Stimulated activated CD8-positive, alpha-beta memory T cell treated with anti-CD3 and anti-CD28 coated beads, Interleukin-12 subunit alpha, Interleukin-12 subunit beta, amount 100 ng/mL, for 24 hours (primary cell): ENCODE results near the gene CYB561D1.

Source experiments
- DNase-seq: peaks from one replicate; pipeline ENCODE4 v3.0.0-alpha.2; 2020; ENCODE audit errors: extremely low read depth

Gene CYB561D1

DNA sequence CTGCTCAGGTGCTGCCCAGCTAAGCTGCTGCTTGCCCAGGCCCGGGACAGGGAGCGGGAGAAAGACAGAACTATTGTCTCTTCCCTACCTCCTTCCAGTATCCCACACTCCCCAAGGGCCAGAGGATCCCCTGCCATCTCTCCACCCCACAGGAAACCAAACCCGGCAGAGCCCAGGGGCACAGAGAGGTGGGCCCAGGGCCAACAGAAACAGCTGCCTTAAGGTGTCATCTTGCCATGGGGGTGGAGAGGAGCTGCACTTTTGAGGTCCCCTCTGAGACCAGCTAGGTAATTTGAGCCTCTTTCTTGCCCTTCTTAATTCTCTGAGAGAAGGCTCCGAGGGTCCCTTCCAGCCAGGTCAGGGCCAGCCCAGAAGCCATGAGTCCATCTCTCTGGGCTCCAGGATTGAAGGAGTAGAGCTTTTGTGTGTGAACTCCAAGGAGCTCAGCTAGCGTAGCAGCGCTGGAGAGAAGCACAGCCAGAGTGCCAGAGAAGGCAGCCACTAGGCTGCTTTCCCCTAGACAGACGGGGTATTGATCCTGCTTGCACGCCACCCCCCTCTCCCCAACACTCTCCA is 36.1 kb downstream of the CYB561D1 start:
- no peak for DNase-seq

DNA sequence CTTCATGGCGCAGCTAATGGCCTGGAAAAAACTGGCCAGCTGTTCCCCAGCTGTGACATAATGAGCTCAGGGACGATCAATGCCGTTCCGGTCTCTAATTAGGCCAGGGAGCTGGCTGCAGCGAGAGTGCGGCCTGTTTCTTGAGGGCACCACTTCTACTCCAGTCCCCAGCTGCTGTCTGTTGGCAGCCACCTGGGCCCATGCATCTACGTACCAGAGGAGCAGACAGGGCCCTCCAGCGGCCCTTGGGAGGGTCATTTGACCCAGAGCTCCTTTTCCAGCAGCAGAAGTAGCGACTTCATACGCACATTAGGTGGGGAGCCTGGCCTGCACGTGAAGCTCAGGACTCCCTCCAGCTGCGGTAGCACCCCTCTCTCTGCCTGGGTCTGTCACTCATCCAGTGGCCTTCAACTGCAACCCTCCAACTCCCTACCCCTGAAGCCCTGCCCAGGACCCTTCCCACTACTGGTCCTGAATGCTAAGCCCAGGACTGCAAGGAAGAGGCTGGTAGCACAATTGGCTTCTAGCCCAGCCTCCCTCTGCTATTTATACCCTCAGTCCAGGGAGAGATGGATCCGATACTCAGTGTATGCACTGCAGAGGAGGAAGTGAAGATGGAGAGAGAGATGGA is 36.7 kb downstream of the CYB561D1 start:
- DNase-seq = no peak

DNA sequence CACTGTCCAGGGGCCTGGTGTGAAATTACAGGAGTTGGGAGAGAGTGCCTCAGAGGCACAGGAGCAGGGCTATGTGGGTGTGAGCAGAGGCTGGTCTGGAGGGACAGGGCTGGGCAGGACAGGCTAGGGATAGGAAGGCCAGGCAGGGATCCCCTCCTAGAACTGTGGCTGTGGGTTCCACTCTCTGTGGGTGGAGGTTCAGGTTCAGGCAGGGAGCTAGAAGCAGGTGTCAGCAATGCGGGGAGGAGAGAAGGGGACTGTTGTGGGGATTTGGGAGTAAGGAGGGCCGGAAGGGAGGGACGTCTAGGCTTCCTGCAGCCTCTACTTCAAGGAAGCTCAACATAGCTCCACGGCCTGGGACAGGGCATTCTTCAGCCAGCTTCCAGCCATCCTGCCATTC is 37.5 kb downstream of the CYB561D1 start:
- no peak for DNase-seq

- DNase-seq = no peak
Observed at GRCh38 chr1:109531826-109532364, 38.0 kb downstream of the CYB561D1 start.

GRCh38 chr1:109532365-109533136 is 38.7 kb downstream of the CYB561D1 start:
- peak; percentile 70 for DNase-seq

GRCh38 chr1:109534307-109534858 is 40.5 kb downstream of the CYB561D1 start:
- DNase-seq = no peak

DNA sequence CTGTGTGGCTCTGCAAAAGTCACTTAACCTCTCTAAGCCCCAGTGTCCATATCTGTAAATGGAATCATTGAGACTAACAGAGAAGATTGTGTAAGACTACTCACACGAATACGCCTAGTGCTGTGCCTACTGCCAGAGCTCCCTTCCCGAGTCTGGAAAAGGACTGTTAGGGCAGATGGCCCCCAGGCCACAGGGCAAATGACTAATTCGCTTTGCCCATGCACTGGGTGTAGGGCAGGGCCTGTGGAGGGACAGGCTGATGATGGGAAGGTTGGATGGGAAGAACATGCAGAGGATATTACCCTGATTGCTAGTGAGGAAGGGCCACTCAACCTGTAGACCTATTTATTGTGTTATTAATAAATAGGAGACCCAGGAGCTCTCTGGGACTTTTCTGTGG is 41.6 kb downstream of the CYB561D1 start:
- DNase-seq = no peak

GRCh38 chr1:109535971-109536491 is 42.1 kb downstream of the CYB561D1 start:
- DNase-seq = no peak

DNA sequence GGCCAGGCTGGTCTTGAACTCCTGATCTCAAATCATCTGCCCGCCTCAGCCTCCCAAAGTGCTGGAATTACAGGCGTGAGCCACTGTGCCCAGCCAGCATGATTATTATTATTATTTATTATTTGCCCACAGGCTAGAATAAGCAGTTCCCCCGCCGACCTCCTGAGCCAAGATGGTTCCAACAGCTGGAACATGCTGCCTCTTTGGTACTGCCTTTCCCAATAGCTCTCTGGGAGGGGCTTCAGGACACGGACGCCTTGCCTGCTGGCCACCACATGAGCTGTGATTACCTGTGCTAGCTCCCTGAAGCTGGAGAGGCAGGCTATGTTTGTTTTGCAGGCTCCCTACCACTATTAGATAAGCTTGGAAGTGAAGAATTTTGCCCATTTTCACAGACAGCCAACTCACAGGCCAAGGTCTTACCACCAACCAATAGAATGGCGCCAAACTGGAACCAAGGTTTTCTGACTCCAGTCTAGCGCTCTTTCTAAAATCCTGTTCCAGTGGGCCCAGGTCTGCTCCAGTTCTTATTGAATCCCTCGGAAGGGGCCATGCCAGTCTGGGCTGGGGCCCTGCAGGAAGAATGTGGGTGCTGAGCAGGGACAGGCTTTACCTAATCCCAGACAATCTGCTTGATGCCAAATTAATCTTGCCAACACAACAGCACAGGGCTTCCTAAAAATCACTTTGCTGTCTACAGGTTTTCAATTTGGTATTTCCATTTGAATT is 43.7 kb downstream of the CYB561D1 start:
- DNase-seq = no peak

- DNase-seq = no peak
Observed at GRCh38 chr1:109538827-109539555, 45.1 kb downstream of the CYB561D1 start.

DNA sequence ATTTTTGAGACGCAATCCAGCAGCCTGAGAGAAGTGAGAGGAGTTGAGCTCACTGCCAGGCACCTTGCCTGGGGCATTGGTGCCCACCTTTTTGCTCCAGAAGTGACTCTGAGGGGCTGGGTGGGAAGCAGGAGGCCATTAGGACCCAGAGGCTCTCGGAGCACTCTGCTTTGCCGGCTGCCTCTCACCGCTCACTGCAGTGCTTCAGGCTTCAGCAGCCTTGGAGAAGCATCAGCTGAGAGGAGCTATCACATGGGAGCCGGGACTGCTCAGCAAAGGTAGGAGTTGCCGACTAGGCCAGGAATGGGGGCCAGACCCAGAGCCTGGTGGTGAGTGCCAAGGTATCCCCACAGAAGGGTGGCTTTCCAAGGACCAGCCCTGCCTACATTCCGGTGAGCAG is 45.8 kb downstream of the CYB561D1 start, which contains the start of gene GPR61:
TSS of gene GPR61 (plus strand) at position 197 of the 400 bp plus-strand sequence. CDS start 3,151 bp downstream, outside the sequence.
- no peak for DNase-seq

DNA sequence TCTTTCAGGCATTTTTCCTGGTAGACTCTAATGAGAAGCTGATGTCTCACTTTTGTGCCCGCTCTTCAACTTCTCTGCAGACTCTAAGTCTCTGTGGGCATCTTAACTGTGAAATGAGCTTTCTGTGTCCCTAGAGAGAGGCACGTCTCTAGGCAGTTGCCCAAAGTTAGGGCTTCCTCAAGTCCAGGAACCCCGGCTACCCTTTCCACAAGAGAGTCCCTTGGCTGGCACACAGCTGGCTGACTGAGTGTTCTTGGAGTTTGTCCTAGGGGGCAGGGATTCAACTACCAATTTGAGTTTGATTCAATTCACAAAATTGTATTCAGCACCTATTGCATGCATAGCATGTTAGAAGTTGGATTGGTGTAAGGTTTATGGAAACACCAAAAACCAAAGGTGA is 47.2 kb downstream of the CYB561D1 start:
- DNase-seq = no peak

DNA sequence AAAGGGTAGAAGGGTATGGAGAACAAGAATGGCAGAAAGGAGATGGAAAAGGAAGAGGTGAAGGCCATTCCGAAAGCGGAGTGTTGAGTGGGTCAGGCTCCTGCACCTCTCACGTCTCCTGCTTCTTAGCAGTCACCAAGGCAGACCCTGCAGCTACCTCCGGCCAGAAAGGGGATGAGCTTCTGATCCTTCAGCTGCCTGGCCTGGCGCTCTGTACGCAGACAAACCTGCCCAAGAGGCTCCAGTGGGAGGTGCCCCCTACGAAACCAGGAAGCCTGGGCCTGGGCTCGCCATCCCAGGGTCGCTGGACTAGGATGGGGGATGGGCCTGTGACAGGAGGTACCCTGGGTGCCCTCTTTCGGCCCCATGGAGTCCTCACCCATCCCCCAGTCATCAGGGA is 48.8 kb downstream of the CYB561D1 start:
- no peak for DNase-seq

DNA sequence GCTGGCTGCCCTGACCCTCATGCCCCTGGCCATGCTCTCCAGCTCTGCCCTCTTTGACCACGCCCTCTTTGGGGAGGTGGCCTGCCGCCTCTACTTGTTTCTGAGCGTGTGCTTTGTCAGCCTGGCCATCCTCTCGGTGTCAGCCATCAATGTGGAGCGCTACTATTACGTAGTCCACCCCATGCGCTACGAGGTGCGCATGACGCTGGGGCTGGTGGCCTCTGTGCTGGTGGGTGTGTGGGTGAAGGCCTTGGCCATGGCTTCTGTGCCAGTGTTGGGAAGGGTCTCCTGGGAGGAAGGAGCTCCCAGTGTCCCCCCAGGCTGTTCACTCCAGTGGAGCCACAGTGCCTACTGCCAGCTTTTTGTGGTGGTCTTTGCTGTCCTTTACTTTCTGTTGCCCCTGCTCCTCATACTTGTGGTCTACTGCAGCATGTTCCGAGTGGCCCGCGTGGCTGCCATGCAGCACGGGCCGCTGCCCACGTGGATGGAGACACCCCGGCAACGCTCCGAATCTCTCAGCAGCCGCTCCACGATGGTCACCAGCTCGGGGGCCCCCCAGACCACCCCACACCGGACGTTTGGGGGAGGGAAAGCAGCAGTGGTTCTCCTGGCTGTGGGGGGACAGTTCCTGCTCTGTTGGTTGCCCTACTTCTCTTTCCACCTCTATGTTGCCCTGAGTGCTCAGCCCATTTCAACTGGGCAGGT is 49.5 kb downstream of the CYB561D1 start:
- no peak for DNase-seq

GRCh38 chr1:109543988-109544735 is 50.3 kb downstream of the CYB561D1 start:
- no peak for DNase-seq

DNA sequence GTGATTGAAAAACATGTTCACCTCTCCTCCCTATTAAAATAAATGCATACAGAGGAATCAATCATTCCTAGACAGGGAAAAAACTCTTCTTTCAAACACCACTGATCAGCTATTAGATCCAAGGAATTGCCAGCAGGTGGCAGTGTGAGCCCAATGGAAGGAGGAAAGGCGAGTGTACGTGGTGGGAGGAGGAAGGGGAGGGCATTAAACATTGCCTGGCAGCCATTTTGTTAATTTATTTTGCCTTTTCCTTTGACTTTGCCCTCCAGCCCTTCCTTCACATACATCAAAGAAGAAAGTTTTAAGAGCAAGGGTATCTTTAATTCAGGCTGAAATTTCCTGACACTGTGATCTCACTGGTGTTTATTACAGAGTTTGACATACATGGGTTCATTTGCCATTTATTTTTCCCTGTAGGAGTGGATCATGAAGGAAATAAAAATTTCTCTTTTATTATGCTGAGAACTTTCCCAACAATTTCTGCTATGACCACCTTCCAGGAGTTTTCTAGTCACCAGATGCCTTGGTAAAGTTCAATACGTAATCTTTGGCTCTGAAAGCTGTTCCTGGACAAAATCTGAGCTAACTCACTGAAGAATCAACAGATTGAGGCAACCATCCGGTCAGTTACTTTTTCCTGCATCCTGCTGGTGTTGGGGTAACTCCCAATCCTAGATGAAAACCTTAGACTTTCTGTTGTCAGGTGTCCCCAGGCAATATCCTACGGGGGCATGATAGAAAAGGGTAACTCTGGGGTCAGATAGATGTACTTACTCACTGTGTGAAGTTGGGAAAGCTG is 52.6 kb downstream of the CYB561D1 start:
- peak; percentile 65 for DNase-seq

GRCh38 chr1:109547463-109548320 is 53.8 kb downstream of the CYB561D1 start:
- DNase-seq = no peak
